GM18519 (cell line): ENCODE results near the gene RFTN1.

Experiments used
- ATAC-seq: cut with Tn5 transposase; IDR thresholded peaks from one replicate; pipeline ENCODE4 v1.9.1; 2021; ENCODE audit warnings: mild to moderate bottlenecking, moderate library complexity; ENCODE audit not compliant: unreplicated experiment, low FRiP score

Gene RFTN1

GRCh38 chr3:16488637-16489036, 24.9 kb downstream of the RFTN1 start:
- ATAC-seq, result no peak

DNA sequence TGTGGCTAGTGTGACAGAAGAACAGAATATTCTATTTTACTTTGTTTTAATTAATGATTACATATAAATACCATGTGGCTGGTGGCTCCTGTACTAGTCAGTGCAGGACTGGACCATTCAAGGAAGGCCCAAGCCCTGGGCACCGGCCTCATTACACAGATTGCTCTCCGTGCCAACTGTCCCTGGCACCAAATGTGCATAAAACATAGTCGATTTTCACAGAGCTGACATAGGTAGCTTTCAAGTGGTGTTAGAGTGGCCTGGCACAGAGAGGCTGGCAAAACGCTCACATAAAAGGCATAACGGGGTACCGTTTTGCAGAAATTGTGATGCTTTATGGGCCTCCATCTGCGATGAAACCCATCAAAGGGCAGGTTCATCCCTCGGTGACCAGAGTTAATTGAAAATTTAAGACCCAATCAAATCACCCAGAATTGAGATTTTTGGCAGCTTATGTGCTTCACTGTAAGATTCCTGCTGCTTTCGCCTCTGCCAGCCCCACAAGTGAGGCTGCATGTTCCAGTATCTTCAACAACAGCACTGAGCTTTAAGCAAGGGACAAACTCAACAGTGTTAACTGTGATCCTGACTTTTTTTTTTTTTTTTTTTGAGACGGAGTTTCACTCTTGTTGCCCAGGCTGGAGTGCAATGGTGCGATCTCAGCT, 25.9 kb downstream of the RFTN1 start:
- ATAC-seq, result no peak

DNA sequence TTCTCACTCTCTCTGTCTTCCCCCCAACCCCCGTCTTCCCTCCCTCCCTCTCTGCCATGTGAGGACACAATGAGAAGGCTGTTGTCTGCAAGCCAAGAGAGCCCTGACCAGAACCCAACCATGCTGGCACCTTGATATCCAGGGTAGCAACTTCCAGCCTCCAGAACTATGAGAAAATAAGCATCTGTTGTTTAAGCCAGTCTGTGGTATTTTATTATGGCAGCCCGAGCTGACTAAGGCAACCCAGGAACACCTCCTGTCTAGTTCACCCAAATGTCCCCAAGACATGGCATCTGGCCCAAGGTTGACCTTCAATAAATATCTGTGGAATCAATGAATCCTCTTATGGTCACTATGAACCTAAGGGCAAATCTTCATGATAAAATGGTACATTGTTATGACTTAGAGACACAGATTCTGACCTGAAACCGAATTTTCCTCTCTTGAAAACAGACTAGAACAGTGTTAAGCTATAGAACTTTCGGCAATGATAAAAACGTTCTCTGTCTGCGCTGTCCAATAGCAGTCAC, 26.5 kb downstream of the RFTN1 start:
- ATAC-seq, result no peak

DNA sequence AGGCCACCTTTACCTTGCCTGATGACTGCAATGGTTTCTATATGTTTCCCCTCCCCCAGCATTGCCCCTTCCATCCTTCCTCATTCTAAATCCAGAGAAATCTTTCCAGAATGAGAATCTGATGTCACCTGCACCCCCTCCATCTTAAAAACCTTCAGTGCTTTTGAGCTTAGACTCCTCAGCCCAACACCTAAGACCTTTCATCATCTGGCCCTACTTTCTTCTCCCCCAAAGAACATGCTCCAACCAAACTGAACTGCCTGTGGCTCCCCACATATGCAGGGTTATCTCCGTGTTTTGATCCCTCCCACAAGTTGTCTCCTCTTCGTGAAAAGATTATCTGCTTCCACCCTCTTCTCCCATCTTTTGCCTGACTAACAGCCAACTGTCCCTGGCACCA, 27.3 kb downstream of the RFTN1 start:
- no peak for ATAC-seq

DNA sequence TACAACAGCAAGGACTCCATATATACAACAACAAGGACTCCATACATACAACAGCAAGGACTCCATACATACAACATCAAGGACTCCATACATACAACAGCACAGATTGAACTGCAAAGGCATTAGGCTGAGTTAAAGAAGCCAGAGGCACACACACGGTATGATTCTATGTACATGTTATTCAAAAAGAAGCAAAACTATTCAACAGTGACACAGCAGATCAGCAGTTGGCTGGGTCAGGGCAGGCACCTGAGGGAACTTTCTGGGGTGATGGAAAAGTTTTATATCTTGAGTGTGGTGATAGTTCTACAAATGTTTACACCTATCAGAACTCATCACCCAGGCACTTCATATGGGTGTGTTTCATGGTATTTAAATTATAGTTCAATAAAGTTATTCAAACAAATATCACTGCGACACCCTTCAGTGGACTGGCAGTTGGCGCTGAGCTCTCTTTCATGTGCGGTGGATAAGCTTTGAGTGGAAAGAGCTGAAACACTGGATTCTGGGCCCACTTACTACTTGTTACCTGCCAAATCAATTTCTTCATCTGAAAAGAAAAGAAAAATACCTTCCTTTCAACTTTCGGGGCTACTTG, 28.0 kb downstream of the RFTN1 start:
- ATAC-seq, result no peak

GRCh38 chr3:16484984-16485383, 28.5 kb downstream of the RFTN1 start:
- ATAC-seq, result no peak

- no peak for ATAC-seq
These were observed 29.3 kb downstream of the RFTN1 start for GRCh38 chr3:16484216-16484615.

- peak; percentile 45 for ATAC-seq
These were observed 30.5 kb downstream of the RFTN1 start for GRCh38 chr3:16482770-16483531.

GRCh38 chr3:16482194-16482769, 31.2 kb downstream of the RFTN1 start:
- ATAC-seq, result peak; percentile 14

DNA sequence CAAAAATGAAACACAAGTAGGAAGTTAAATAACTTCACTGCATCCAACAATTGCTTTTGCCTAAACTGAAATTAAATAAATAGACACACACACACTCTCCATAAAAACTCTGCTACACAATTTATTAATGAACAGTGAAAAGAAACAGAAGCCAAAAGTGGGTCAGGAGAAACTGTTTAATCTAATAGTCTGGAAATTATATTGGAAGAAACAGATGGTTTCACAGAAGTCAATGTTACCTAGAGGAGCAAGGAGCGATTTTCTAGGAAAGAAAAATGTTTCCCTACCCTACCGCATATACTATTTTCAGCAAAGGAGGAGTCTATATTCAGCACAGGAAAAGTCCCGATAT, 32.0 kb downstream of the RFTN1 start:
- ATAC-seq, result no peak

DNA sequence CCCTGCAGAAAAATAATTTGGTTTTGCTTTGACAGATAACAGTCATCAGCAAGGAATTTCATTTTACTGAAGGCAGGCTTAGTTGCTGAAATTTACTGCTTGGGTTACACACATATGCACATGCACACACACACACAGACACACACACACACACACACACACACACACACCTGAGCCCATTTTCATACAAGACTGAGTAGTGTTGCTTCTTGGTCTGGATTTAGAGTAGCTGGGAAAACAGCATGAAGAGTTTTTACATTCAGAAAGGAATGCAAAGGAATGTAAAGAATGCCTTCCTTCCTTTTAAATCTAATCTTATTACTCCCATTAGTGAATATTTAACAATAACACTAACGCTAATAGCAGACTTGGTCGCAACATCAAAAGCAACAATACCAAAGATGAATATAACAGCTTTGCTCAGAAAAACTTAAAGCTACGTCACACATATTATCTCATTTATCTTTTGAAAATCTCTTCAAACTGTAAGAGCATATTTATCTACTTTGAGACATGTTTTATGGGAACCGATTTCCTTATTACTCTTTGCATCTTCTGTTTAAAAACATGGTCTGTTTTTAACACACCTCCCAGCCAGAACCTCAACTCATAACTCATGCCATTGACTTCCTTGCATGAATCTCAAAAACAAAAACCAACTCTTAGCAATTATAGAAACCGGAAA, 32.5 kb downstream of the RFTN1 start:
- ATAC-seq, result peak; percentile 45

- ATAC-seq, result no peak
These were observed 35.0 kb downstream of the RFTN1 start for GRCh38 chr3:16478516-16478915.

- no peak for ATAC-seq
These were observed 36.0 kb downstream of the RFTN1 start for GRCh38 chr3:16477521-16477920.

GRCh38 chr3:16477056-16477455, 36.4 kb downstream of the RFTN1 start:
- no peak for ATAC-seq

GRCh38 chr3:16476636-16477035, 36.9 kb downstream of the RFTN1 start:
- no peak for ATAC-seq

GRCh38 chr3:16475766-16476165, 37.7 kb downstream of the RFTN1 start:
- ATAC-seq, result no peak

DNA sequence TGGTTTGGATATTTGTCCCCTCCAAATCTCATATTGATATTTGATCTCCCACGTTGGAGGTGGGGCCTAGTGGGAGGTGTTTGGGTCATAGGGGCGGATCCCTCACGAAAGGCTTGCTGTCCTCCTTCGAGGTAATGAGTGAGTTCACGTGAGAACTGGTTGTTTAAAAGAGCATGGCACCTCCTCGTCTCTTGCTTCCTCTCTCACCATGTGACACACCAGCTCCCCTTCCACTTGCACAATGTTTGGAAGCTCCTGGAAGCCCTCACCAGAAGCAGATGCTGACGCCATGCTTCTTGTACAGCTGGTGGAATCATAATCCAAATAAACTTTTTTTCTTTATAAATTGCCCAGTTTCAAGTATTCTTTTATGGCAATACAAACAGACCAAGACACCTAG, 38.6 kb downstream of the RFTN1 start:
- no peak for ATAC-seq

DNA sequence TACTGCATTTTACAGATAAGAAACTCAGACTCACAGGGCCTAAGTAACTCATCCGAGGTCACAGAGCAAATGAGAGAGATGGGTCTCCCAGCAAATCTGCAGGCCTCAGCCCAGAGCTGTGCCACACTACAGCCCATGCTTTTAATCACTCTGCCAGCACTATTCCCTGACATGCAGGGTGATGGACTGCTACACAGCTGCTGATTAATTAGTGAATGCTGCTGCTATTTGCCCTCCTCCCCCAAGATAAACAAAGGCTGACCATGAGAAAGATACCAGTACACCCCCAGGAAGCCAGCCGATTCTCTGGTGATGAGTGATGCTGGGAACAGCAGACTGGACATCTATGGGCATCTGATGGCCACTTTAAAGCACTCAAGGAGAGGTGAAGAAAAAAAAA, 39.3 kb downstream of the RFTN1 start:
- ATAC-seq, result no peak

- ATAC-seq, result no peak
These were observed 40.9 kb downstream of the RFTN1 start for GRCh38 chr3:16472593-16472992.

DNA sequence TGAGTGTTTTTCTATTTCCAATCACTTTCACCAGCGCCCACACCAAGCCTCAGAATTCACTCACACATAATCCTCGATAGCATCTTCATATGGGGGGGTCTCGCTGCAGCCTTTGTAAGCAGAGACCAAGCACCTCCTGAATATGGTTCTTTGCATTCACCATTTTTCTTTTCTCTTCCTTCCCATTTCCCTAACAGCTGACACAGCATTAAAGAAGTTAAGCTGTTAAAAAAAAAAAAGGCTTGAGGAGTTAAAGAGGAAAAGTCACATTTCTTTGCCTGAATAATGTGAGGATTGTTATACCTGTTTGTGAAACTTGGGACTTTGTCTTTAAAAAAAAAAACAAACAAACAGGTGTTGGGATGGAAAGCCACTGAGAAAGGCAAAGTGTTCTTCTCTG, 41.6 kb downstream of the RFTN1 start:
- ATAC-seq, result no peak

DNA sequence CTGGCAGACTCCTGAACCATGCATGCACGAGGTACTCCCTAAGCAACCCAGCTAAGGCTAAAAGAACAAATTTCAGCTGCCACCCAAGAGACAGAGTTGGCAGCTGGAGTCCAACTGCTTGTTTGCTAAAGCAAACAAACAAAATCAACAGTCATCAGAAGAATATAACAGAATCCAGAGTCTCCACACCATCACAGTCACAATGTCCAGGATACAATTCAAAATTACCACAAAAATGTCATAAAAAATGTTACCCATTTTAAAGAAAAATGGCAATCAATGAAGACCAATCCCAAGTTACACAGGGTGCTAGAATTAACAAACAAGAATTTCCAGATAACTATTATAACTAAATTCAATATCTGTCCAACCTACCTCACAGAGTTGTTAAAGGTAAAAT, 42.9 kb downstream of the RFTN1 start:
- ATAC-seq, result no peak
